Measurements from ENCODE around the gene STUM.

STUM gene

DNA sequence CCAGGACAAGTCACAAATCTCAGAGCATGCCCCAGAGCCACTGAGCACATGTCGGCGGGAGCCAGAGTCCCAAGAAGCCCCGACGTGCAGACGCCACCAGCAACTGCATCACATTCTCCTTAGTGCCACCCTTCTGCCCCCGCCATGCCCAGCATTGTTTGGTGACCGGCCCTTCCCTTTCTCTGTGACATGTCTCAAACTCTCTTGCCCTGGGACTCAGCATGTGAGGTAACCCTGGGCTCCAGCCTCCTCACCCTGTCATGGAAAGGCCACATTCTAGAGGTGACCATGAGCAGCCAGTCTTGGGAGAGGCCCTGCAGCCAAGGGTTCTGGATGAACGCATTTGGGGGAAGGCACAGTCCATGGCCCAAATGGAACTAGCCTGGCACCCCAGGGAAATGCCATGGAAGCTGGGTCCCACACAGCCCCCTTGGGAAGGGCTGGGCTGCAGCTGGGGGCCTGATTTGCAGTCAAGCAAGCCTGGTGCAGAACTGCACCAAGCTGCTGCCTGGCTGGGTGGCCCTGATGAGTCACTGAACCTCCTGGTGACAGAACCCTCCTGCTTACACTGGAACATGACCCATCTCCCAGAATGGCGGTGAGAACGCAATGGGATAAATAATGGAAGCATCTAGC is 96.1 kb downstream of the STUM start:
- TF ChIP-seq POLR2A (IDR thresholded peaks at IDR 0.05; ENCODE audit: low read depth, low read length) (no peak), TAF1 (IDR thresholded peaks at IDR 0.05; ENCODE audit: low read depth, low read length) (no peak), POU2F2 (IDR thresholded peaks at IDR 0.05; ENCODE audit: low read depth, low read length) (no peak), PAX5 (IDR thresholded peaks at IDR 0.05; ENCODE audit: insufficient read depth, low read length, severe bottlenecking) (no peak), SPI1 (IDR thresholded peaks at IDR 0.05; ENCODE audit: low read depth, low read length) (no peak), POLR2AphosphoS5 (IDR thresholded peaks at IDR 0.05; ENCODE audit: low read depth, low read length) (no peak)
- DNase-seq (ENCODE audit: insufficient read length, low spot score) (no peak), FAIRE-seq (no peak)

GRCh38 chr1:226645279-226645976 is 96.9 kb downstream of the STUM start:
- TF ChIP-seq POLR2A (IDR thresholded peaks at IDR 0.05; ENCODE audit: low read depth, low read length) (no peak), POU2F2 (IDR thresholded peaks at IDR 0.05; ENCODE audit: low read depth, low read length) (no peak), PAX5 (IDR thresholded peaks at IDR 0.05; ENCODE audit: insufficient read depth, low read length, severe bottlenecking) (no peak), POLR2AphosphoS5 (IDR thresholded peaks at IDR 0.05; ENCODE audit: low read depth, low read length) (no peak), SPI1 (IDR thresholded peaks at IDR 0.05; ENCODE audit: low read depth, low read length) (no peak), TAF1 (IDR thresholded peaks at IDR 0.05; ENCODE audit: low read depth, low read length) (no peak)
- DNase-seq (ENCODE audit: insufficient read length, low spot score) (no peak), FAIRE-seq (peak; percentile 45)

GRCh38 chr1:226646026-226646869 is 97.7 kb downstream of the STUM start:
- no peak for TF ChIP-seq PAX5 (IDR thresholded peaks at IDR 0.05; ENCODE audit: insufficient read depth, low read length, severe bottlenecking)
- TF ChIP-seq POU2F2 (IDR thresholded peaks at IDR 0.05; ENCODE audit: low read depth, low read length): no peak
- TF ChIP-seq POLR2A (IDR thresholded peaks at IDR 0.05; ENCODE audit: low read depth, low read length): no peak
- no peak for TF ChIP-seq TAF1 (IDR thresholded peaks at IDR 0.05; ENCODE audit: low read depth, low read length)
- no peak for TF ChIP-seq POLR2AphosphoS5 (IDR thresholded peaks at IDR 0.05; ENCODE audit: low read depth, low read length)
- no peak for TF ChIP-seq SPI1 (IDR thresholded peaks at IDR 0.05; ENCODE audit: low read depth, low read length)
- FAIRE-seq (no peak), DNase-seq (ENCODE audit: insufficient read length, low spot score) (no peak)

- FAIRE-seq (no peak), DNase-seq (ENCODE audit: insufficient read length, low spot score) (no peak)
- TF ChIP-seq POLR2AphosphoS5 (IDR thresholded peaks at IDR 0.05; ENCODE audit: low read depth, low read length): no peak
- TF ChIP-seq PAX5 (IDR thresholded peaks at IDR 0.05; ENCODE audit: insufficient read depth, low read length, severe bottlenecking): no peak
- no peak for TF ChIP-seq POLR2A (IDR thresholded peaks at IDR 0.05; ENCODE audit: low read depth, low read length)
- no peak for TF ChIP-seq TAF1 (IDR thresholded peaks at IDR 0.05; ENCODE audit: low read depth, low read length)
These were observed 98.4 kb downstream of the STUM start for GRCh38 chr1:226646870-226647449.

- DNase-seq (ENCODE audit: insufficient read length, low spot score) (no peak), FAIRE-seq (no peak)
- TF ChIP-seq POU2F2 (IDR thresholded peaks at IDR 0.05; ENCODE audit: low read depth, low read length) (no peak), POLR2A (IDR thresholded peaks at IDR 0.05; ENCODE audit: low read depth, low read length) (no peak), PAX5 (IDR thresholded peaks at IDR 0.05; ENCODE audit: insufficient read depth, low read length, severe bottlenecking) (no peak), SPI1 (IDR thresholded peaks at IDR 0.05; ENCODE audit: low read depth, low read length) (no peak), POLR2AphosphoS5 (IDR thresholded peaks at IDR 0.05; ENCODE audit: low read depth, low read length) (no peak), TAF1 (IDR thresholded peaks at IDR 0.05; ENCODE audit: low read depth, low read length) (no peak)
These were observed 99.2 kb downstream of the STUM start for GRCh38 chr1:226647719-226648118.

- no peak for FAIRE-seq
- TF ChIP-seq TAF1 (IDR thresholded peaks at IDR 0.05; ENCODE audit: low read depth, low read length) (no peak), SPI1 (IDR thresholded peaks at IDR 0.05; ENCODE audit: low read depth, low read length) (no peak), POLR2AphosphoS5 (IDR thresholded peaks at IDR 0.05; ENCODE audit: low read depth, low read length) (no peak), POU2F2 (IDR thresholded peaks at IDR 0.05; ENCODE audit: low read depth, low read length) (no peak), PAX5 (IDR thresholded peaks at IDR 0.05; ENCODE audit: insufficient read depth, low read length, severe bottlenecking) (no peak), POLR2A (IDR thresholded peaks at IDR 0.05; ENCODE audit: low read depth, low read length) (no peak)
- no peak for DNase-seq (ENCODE audit: insufficient read length, low spot score)
These were observed 99.9 kb downstream of the STUM start for GRCh38 chr1:226648421-226648820.

GRCh38 chr1:226649244-226649643 is 100.7 kb downstream of the STUM start:
- no peak for DNase-seq (ENCODE audit: insufficient read length, low spot score)
- no peak for TF ChIP-seq PAX5 (IDR thresholded peaks at IDR 0.05; ENCODE audit: insufficient read depth, low read length, severe bottlenecking)
- no peak for TF ChIP-seq SPI1 (IDR thresholded peaks at IDR 0.05; ENCODE audit: low read depth, low read length)
- TF ChIP-seq POU2F2 (IDR thresholded peaks at IDR 0.05; ENCODE audit: low read depth, low read length): 0 out of 2 replicates have a peak, but pooled peaks have one; percentile 28
- TF ChIP-seq TAF1 (IDR thresholded peaks at IDR 0.05; ENCODE audit: low read depth, low read length): no peak
- TF ChIP-seq POLR2AphosphoS5 (IDR thresholded peaks at IDR 0.05; ENCODE audit: low read depth, low read length): peak; percentile 39; the same call in 1 of the 2 replicates
- TF ChIP-seq POLR2A (IDR thresholded peaks at IDR 0.05; ENCODE audit: low read depth, low read length): no peak
- FAIRE-seq: peak; percentile 93

- no peak for FAIRE-seq
- TF ChIP-seq TAF1 (IDR thresholded peaks at IDR 0.05; ENCODE audit: low read depth, low read length) (no peak), POLR2AphosphoS5 (IDR thresholded peaks at IDR 0.05; ENCODE audit: low read depth, low read length) (no peak), POU2F2 (IDR thresholded peaks at IDR 0.05; ENCODE audit: low read depth, low read length) (no peak)
- no peak for DNase-seq (ENCODE audit: insufficient read length, low spot score)
These were observed 101.2 kb downstream of the STUM start for GRCh38 chr1:226649780-226650179.

All from GM12891 (cell line).